Muscle of back (tissue), 11 donors: Measurements from ENCODE around the gene NCK2. TPM values are rescaled to one million over a fixed set of nuclear protein-coding genes. Genes with fewer than 3 reads are reported as not detected.

Experiments used
- DNase-seq, 3 donors: peaks; one replicate each; pipeline versions ENCODE4 v3.0.0 to v3.0.0-alpha.2; 2013
- polyA plus RNA-seq, 10 donors: library from polyadenylated mRNA; unstranded; fragments of 120-200 nt; gene quantifications; one replicate each; pipeline ENCODE4 v1.2.1, GENCODE V29; 2013; ENCODE audit not compliant: insufficient read length in 10 of 10

NCK2 gene
- polyA plus RNA-seq, 10 donors = 60.1 to 90.4 (median 69.6) TPM

GRCh38 chr2:105790461-105791149 lies 45.9 kb downstream of the NCK2 start:
- no peak for DNase-seq

GRCh38 chr2:105791229-105791628 lies 46.5 kb downstream of the NCK2 start:
- no peak for DNase-seq

GRCh38 chr2:105792561-105792960 lies 47.8 kb downstream of the NCK2 start:
- DNase-seq = no peak

GRCh38 chr2:105793196-105793975 lies 48.7 kb downstream of the NCK2 start:
- DNase-seq = no peak

GRCh38 chr2:105794926-105795574 lies 50.3 kb downstream of the NCK2 start:
- DNase-seq = no peak

GRCh38 chr2:105795575-105795934 lies 50.8 kb downstream of the NCK2 start:
- no peak for DNase-seq

- DNase-seq = no peak
Observed at GRCh38 chr2:105796131-105796638, 51.5 kb downstream of the NCK2 start.

GRCh38 chr2:105796791-105797190 lies 52.1 kb downstream of the NCK2 start:
- DNase-seq = no peak

GRCh38 chr2:105797298-105797819 lies 52.6 kb downstream of the NCK2 start:
- no peak for DNase-seq

GRCh38 chr2:105798595-105798994 lies 53.9 kb downstream of the NCK2 start:
- DNase-seq = no peak

GRCh38 chr2:105800036-105800713 lies 55.5 kb downstream of the NCK2 start:
- no peak for DNase-seq

GRCh38 chr2:105800953-105801635 lies 56.4 kb downstream of the NCK2 start:
- no peak for DNase-seq

GRCh38 chr2:105801961-105802360 lies 57.2 kb downstream of the NCK2 start:
- DNase-seq = no peak

GRCh38 chr2:105802587-105802986 lies 57.9 kb downstream of the NCK2 start:
- no peak for DNase-seq

- DNase-seq = no peak
Observed at GRCh38 chr2:105803337-105803736, 58.6 kb downstream of the NCK2 start.

- no peak for DNase-seq
Observed at GRCh38 chr2:105803773-105804172, 59.1 kb downstream of the NCK2 start.

GRCh38 chr2:105804266-105804665 lies 59.6 kb downstream of the NCK2 start:
- DNase-seq = no peak

GRCh38 chr2:105806996-105807395 lies 62.3 kb downstream of the NCK2 start:
- no peak for DNase-seq

- DNase-seq = no peak
Observed at GRCh38 chr2:105808423-105809096, 63.8 kb downstream of the NCK2 start.

GRCh38 chr2:105809097-105809473 lies 64.4 kb downstream of the NCK2 start:
- DNase-seq = no peak

GRCh38 chr2:105809723-105810122 lies 65.0 kb downstream of the NCK2 start:
- no peak for DNase-seq
